ENCODE measurements around the gene CHRDL2.
A peak's percentile ranks its signal among the peaks of the same experiment; 100 is the strongest.

The CHRDL2 gene

GRCh38 chr11:74703211-74703610 is 28.0 kb downstream of the CHRDL2 start:
- Histone ChIP-seq H3K27ac (ENCODE audit: low read depth, low read length, poor library complexity, severe bottlenecking) (no peak overlapping the region), H3K9ac (ENCODE audit: low read length) (no peak overlapping the region), H2AFZ (ENCODE audit: low read length) (no peak overlapping the region), H3K9me2 (ENCODE audit: low read depth, low read length) (no peaks in the 10 kb centered on the region), H3K27me3 (ENCODE audit: insufficient read depth, low read length) (no peaks in the 10 kb centered on the region), H3F3A (ENCODE audit: insufficient read depth, low read length) (no peaks in the 10 kb centered on the region), H3K4me3 (ENCODE audit: low read depth, low read length, poor library complexity, severe bottlenecking) (no peak overlapping the region), H3K79me2 (ENCODE audit: insufficient read depth, low read length) (no peaks in the 10 kb centered on the region), H4K20me1 (ENCODE audit: insufficient read depth, low read length) (no peaks in the 10 kb centered on the region), H3K4me2 (ENCODE audit: low read length) (no peak overlapping the region), H3K4me1 (ENCODE audit: insufficient read depth, low read length, severe bottlenecking) (no peaks in the 10 kb centered on the region), H3K36me3 (ENCODE audit: insufficient read depth, low read length) (no peaks in the 10 kb centered on the region), H3K9me3 (ENCODE audit: low read length) (no peaks in the 10 kb centered on the region)
- TF ChIP-seq CTCF (IDR thresholded peaks at IDR 0.05; ENCODE audit: low read length) (no peak), EZH2 (IDR thresholded peaks at IDR 0.05; ENCODE audit: borderline replicate concordance, low read length) (no peak)

GRCh38 chr11:74702383-74703007 is 28.7 kb downstream of the CHRDL2 start:
- Histone ChIP-seq H3K4me3 (ENCODE audit: low read depth, low read length, poor library complexity, severe bottlenecking) (no peak overlapping the region), H3F3A (ENCODE audit: insufficient read depth, low read length) (no peaks in the 10 kb centered on the region), H3K9me2 (ENCODE audit: low read depth, low read length) (no peaks in the 10 kb centered on the region), H4K20me1 (ENCODE audit: insufficient read depth, low read length) (no peaks in the 10 kb centered on the region), H2AFZ (ENCODE audit: low read length) (no peak overlapping the region), H3K4me1 (ENCODE audit: insufficient read depth, low read length, severe bottlenecking) (no peaks in the 10 kb centered on the region), H3K36me3 (ENCODE audit: insufficient read depth, low read length) (no peaks in the 10 kb centered on the region), H3K27me3 (ENCODE audit: insufficient read depth, low read length) (no peaks in the 10 kb centered on the region), H3K79me2 (ENCODE audit: insufficient read depth, low read length) (no peaks in the 10 kb centered on the region), H3K9ac (ENCODE audit: low read length) (no peak overlapping the region), H3K4me2 (ENCODE audit: low read length) (no peak overlapping the region), H3K9me3 (ENCODE audit: low read length) (no peaks in the 10 kb centered on the region), H3K27ac (ENCODE audit: low read depth, low read length, poor library complexity, severe bottlenecking) (no peak overlapping the region)
- TF ChIP-seq CTCF (IDR thresholded peaks at IDR 0.05; ENCODE audit: low read length): peak; percentile 86
- TF ChIP-seq EZH2 (IDR thresholded peaks at IDR 0.05; ENCODE audit: borderline replicate concordance, low read length): no peak

- H3K27ac ChIP-seq (ENCODE audit: low read depth, low read length, poor library complexity, severe bottlenecking): no peak overlapping the region
- no peak overlapping the region for H3K4me3 ChIP-seq (ENCODE audit: low read depth, low read length, poor library complexity, severe bottlenecking)
- no peak for TF ChIP-seq EZH2 (IDR thresholded peaks at IDR 0.05; ENCODE audit: borderline replicate concordance, low read length)
- peak; percentile 56; the same call in 1 of the 2 replicates for TF ChIP-seq CTCF (IDR thresholded peaks at IDR 0.05; ENCODE audit: low read length)
- no peaks in the 10 kb centered on the region for H3K4me1 ChIP-seq (ENCODE audit: insufficient read depth, low read length, severe bottlenecking)
- no peak overlapping the region for H3K4me2 ChIP-seq (ENCODE audit: low read length)
- no peaks in the 10 kb centered on the region for H4K20me1 ChIP-seq (ENCODE audit: insufficient read depth, low read length)
- no peaks in the 10 kb centered on the region for H3K27me3 ChIP-seq (ENCODE audit: insufficient read depth, low read length)
- no peaks in the 10 kb centered on the region for H3K79me2 ChIP-seq (ENCODE audit: insufficient read depth, low read length)
- H3K9ac ChIP-seq (ENCODE audit: low read length): no peak overlapping the region
- H3K36me3 ChIP-seq (ENCODE audit: insufficient read depth, low read length): no peaks in the 10 kb centered on the region
- H2AFZ ChIP-seq (ENCODE audit: low read length): no peak overlapping the region
- H3K9me2 ChIP-seq (ENCODE audit: low read depth, low read length): no peaks in the 10 kb centered on the region
- no peaks in the 10 kb centered on the region for H3K9me3 ChIP-seq (ENCODE audit: low read length)
- no peaks in the 10 kb centered on the region for H3F3A ChIP-seq (ENCODE audit: insufficient read depth, low read length)
Measured at GRCh38 chr11:74701351-74701750, 29.9 kb downstream of the CHRDL2 start.

All from OCI-LY1 (cell line).